ENCODE results near the gene EDC4.

GRCh38 chr16:67928561-67929364 is 55.9 kb downstream of the EDC4 start:
- no peak for TF ChIP-seq ARNT (IDR thresholded peaks at IDR 0.05)
- TF ChIP-seq RFX5 (IDR thresholded peaks at IDR 0.05; ENCODE audit: low read depth, low read length), result no peak
- peak; percentile 55; the same call in 1 of the 2 replicates for TF ChIP-seq MYNN (IDR thresholded peaks at IDR 0.05)
- TF ChIP-seq MYNN (CRISPR knock-in tag; IDR thresholded peaks at IDR 0.05), result no peak
- TF ChIP-seq THRA (IDR thresholded peaks at IDR 0.05), result no peak
- TF ChIP-seq CTCF (IDR thresholded peaks at IDR 0.05 in 2 of 3, conservative IDR thresholded peaks at IDR 0.05 in 1 of 3; ENCODE audit: insufficient read depth in 2 of 3, low read depth in 1 of 3, low read length in 3 of 3), result peak; percentile 95 to 97 (median 96)
- no peak for TF ChIP-seq E2F4 (CRISPR knock-in tag; IDR thresholded peaks at IDR 0.05; ENCODE audit: low read depth)
- TF ChIP-seq ZNF76 (CRISPR knock-in tag; IDR thresholded peaks at IDR 0.05; ENCODE audit: borderline replicate concordance), result no peak
- no peak for TF ChIP-seq PTBP1 (IDR thresholded peaks at IDR 0.05; ENCODE audit: low read depth, low read length)
